Peyer's patch (tissue), 4 donors: ENCODE results near the gene SOX21.

ENCODE experiments used
- POLR2A ChIP-seq, 2 donors: fragments of 450-650 bp; IDR thresholded peaks; one replicate each; pipeline ENCODE4 v1.5.1; 2017; ENCODE audit warnings: antibody characterized with exemption in 2 of 2, mild to moderate bottlenecking in 2 of 2, moderate library complexity in 2 of 2
- TF ChIP-seq, protein P1 (sequence below), 6 experiments: fragments of 450-650 bp in 4 of 6; fragments of 200-600 bp in 2 of 6; sonication (generic) in 1 of 6; IDR thresholded peaks; one replicate each; pipeline ENCODE4 v1.5.1; 2017 to 2019; ENCODE audit warnings: antibody characterized with exemption in 6 of 6, mild to moderate bottlenecking in 3 of 6, moderate library complexity in 1 of 6

DNA sequence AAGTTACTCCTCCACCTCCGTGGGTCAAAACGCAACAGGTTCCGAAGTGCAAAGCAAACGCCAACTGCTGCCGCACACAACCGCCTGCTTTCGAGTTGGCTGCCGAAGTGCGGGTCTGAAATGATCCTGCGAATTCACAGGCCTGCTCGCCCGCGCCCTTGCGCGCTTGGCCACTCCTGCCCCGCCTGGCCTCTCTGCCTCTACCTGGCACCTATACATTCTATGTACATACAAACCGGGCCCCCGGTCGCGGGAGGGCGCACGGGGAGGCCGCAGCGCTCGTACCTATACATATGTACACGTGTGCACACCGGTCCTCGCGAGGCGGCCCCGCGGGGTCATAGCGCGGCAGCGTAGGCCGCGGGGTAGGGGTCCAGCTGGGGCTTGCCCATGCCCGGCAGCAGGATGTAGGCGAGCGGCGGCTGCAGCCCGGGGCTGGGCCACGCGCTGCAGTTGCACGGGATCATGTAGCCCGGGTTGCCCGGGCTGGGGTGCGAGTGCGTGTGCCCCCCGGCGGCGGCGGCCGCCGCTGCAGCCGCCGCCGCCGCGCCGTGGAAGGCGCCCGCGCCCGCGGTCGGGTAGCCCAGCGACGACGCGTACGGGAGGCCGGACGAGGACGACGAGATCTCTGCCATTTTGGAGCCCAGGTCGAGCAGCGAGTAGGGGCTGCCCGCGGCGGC lies 1.3 kb downstream of the SOX21 start:
- no peak for TF ChIP-seq POLR2A (IDR thresholded peaks at IDR 0.05)
- TF ChIP-seq, protein P1, sequence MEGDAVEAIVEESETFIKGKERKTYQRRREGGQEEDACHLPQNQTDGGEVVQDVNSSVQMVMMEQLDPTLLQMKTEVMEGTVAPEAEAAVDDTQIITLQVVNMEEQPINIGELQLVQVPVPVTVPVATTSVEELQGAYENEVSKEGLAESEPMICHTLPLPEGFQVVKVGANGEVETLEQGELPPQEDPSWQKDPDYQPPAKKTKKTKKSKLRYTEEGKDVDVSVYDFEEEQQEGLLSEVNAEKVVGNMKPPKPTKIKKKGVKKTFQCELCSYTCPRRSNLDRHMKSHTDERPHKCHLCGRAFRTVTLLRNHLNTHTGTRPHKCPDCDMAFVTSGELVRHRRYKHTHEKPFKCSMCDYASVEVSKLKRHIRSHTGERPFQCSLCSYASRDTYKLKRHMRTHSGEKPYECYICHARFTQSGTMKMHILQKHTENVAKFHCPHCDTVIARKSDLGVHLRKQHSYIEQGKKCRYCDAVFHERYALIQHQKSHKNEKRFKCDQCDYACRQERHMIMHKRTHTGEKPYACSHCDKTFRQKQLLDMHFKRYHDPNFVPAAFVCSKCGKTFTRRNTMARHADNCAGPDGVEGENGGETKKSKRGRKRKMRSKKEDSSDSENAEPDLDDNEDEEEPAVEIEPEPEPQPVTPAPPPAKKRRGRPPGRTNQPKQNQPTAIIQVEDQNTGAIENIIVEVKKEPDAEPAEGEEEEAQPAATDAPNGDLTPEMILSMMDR (IDR thresholded peaks at IDR 0.05), result peak in 2 of 6 experiments; percentile 13 to 24
